Measurements from ENCODE around the gene TCP11L2. TPM values are rescaled to one million over a fixed set of nuclear protein-coding genes. Genes with fewer than 3 reads are reported as not detected.

TCP11L2 gene
- polyA plus RNA-seq, 1 experiment: 16.8 TPM

DNA sequence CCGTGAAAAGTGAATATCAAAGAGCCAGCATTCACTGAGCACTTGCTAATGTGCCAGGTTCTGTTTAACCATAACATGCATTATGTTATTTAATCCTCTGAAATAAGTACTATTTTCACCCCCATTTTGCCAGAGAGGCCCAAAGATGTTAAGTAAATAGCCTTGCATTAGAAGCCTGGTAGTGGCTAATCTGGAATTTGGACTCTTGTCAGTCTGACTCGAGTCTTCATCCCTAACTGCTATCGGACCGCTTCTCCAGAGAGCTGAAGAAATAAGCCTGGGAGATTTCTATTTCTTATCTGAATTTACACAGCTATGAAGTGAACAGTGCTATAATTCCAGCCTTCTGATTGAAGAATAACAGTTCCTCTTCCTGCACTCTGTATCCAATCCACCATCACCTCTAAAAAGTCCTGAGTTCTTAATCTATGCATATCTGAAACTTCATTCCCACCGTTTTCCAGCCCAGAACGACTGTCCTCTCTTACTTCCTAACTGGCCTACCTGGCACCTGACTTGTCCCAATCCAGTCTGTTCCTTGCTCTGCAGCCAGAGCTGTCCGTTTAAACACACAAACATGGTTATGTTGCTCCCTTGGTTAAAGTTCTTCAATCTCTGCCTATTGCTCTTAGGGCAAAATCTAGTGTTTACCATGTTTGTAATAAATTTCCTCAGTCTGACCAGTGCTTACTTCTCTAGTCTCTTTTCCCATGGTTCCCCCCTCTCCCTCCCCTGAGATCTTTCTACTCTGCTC, 57.3 kb downstream of the TCP11L2 start:
- ChIA-PET POLR2A (no interaction called here), CTCF (no interaction called here)
- DNase-seq (ENCODE audit: low read depth): no peak
- no peaks in the 10 kb centered on the region for H3K27me3 ChIP-seq (ENCODE audit: control insufficient read depth, insufficient read depth, low read length)
- no peak overlapping the region for H3K4me3 ChIP-seq (ENCODE audit: low read depth, low read length)
- H3K36me3 ChIP-seq (ENCODE audit: control insufficient read depth, insufficient read depth, low read length): no peaks in the 10 kb centered on the region
- TF ChIP-seq, protein P1, sequence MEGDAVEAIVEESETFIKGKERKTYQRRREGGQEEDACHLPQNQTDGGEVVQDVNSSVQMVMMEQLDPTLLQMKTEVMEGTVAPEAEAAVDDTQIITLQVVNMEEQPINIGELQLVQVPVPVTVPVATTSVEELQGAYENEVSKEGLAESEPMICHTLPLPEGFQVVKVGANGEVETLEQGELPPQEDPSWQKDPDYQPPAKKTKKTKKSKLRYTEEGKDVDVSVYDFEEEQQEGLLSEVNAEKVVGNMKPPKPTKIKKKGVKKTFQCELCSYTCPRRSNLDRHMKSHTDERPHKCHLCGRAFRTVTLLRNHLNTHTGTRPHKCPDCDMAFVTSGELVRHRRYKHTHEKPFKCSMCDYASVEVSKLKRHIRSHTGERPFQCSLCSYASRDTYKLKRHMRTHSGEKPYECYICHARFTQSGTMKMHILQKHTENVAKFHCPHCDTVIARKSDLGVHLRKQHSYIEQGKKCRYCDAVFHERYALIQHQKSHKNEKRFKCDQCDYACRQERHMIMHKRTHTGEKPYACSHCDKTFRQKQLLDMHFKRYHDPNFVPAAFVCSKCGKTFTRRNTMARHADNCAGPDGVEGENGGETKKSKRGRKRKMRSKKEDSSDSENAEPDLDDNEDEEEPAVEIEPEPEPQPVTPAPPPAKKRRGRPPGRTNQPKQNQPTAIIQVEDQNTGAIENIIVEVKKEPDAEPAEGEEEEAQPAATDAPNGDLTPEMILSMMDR (IDR thresholded peaks at IDR 0.05; ENCODE audit: insufficient read depth, low read depth, low read length): no peak

DNA sequence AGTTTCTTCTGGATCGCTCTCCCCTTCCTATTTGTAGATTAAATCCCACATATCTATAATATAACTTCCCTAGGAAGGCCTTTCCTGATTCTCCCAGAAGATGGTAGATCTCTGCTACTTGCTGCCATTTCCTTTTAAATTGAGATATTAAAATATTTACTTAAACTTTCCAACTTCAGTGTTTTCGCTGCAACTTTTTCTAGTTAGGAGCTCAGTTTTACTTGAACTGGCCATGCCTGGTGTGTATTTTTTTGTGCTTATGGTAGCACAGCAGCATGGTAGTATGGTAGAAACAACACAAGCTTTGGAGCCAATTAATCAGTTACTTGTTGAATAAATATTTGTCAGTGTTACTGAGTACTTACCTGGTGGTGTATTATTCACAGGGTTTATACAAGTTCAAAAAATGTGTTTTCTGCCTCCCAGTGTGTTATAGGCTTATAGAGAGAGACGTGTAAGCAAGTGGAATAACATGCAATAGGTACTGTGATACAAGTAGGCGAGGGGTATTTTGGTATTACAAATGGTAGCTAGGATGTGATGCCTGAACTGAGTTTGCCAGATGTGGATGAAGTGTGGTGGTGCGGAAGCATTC, 58.0 kb downstream of the TCP11L2 start:
- ChIA-PET CTCF (interaction anchor here (0.6 kb wide), 1 partner anchor 477 kb away, joined by 3 read pairs; no protein-coding TSS in a partner anchor), POLR2A (no interaction called here)
- Histone ChIP-seq H3K4me3 (ENCODE audit: low read depth, low read length) (no peak overlapping the region), H3K27me3 (ENCODE audit: control insufficient read depth, insufficient read depth, low read length) (no peaks in the 10 kb centered on the region), H3K36me3 (ENCODE audit: control insufficient read depth, insufficient read depth, low read length) (no peaks in the 10 kb centered on the region)
- DNase-seq (ENCODE audit: low read depth): no peak
- TF ChIP-seq, protein P1 (IDR thresholded peaks at IDR 0.05; ENCODE audit: insufficient read depth, low read depth, low read length): no peak

DNA sequence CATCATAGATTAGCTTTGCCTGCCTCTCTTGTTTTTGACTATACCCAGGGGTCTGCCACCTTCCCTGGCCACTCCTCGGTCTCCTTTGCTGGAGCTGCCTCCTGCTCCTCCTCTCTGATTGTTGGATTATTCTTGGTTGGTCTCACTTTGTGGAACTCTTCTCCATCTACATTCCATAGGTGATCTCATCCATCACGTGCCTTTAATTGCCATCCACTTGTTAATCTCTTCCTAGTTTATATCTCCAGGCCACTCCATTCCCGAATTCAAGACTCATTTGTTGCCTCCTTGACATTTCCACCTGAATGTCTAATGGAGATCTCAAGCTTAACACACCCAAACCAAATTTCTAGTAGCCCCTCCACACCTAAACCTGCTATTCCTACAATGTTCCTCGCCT, 60.4 kb downstream of the TCP11L2 start:
- CTCF ChIA-PET: interaction anchor here (1.2 to 1.6 kb wide), 3 partner anchors 17 to 566 kb away, joined by 3 read pairs; no protein-coding TSS in a partner anchor
- POLR2A ChIA-PET: no interaction called here
- H3K4me3 ChIP-seq (ENCODE audit: low read depth, low read length): no peak overlapping the region
- TF ChIP-seq, protein P1 (IDR thresholded peaks at IDR 0.05; ENCODE audit: insufficient read depth, low read depth, low read length): no peak
- H3K36me3 ChIP-seq (ENCODE audit: control insufficient read depth, insufficient read depth, low read length): no peaks in the 10 kb centered on the region
- H3K27me3 ChIP-seq (ENCODE audit: control insufficient read depth, insufficient read depth, low read length): no peaks in the 10 kb centered on the region
- DNase-seq (ENCODE audit: low read depth): no peak

DNA sequence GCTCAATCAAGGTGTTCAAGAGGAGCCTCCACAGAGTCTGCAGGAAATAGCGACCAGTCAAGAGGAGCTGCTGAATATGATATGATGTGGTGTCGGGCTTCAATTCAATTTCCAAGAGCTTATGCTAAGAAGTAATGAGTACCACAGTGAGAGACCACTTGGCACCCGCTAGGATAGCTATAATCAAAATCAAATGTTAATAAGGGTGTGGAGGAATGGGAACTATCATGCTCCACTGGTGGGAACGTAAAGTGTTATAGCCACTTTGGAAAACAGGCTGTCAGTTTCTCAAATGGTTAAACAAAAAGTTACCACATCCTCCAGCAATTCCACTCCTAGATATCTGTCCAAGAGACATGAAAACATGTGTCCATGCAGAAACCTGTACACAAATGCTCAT, 61.7 kb downstream of the TCP11L2 start:
- POLR2A ChIA-PET: no interaction called here
- H3K27me3 ChIP-seq (ENCODE audit: control insufficient read depth, insufficient read depth, low read length): no peaks in the 10 kb centered on the region
- no peaks in the 10 kb centered on the region for H3K36me3 ChIP-seq (ENCODE audit: control insufficient read depth, insufficient read depth, low read length)
- no peak overlapping the region for H3K4me3 ChIP-seq (ENCODE audit: low read depth, low read length)
- DNase-seq (ENCODE audit: low read depth): no peak
- CTCF ChIA-PET: interaction anchor here (0.6 to 1.3 kb wide), 3 partner anchors 13 to 555 kb away, joined by 3 to 4 read pairs (median 3); no protein-coding TSS in a partner anchor
- TF ChIP-seq, protein P1 (IDR thresholded peaks at IDR 0.05; ENCODE audit: insufficient read depth, low read depth, low read length): no peak

DNA sequence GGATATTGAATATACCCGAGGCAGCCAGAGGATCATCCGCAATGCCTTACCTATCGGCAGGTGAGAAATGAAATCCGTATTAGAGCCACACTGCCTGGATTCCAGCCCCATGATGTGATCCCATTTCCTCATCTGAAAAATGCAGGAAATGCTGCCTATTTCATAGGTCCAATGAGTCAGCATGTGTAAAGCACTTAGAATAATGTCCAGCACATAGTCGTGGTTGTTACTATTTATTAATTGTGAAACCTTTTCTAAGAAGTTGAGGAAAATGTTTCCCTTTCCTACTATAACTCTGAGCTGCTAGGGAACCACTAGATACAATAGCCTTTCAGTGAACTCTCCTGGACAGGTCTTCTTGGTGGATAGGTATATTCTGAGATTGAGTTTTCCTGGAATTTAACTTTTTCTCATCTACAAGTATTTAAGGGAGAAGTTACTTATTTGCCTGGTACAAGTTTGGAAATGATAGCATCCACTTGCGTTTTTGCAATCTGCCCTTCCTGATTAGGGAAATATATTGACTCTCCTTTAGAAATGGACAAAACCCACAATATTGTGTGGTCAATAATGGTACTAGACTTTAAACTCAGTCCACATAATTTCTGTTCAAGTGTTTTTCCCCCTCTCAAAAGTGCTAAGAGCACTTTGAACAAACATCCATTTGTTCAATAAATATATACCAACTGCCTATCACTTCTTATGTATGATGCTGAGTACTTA, 67.3 kb downstream of the TCP11L2 start:
- Histone ChIP-seq H3K36me3 (ENCODE audit: control insufficient read depth, insufficient read depth, low read length) (no peaks in the 10 kb centered on the region), H3K27me3 (ENCODE audit: control insufficient read depth, insufficient read depth, low read length) (no peaks in the 10 kb centered on the region), H3K4me3 (ENCODE audit: low read depth, low read length) (no peak overlapping the region)
- POLR2A ChIA-PET: interaction anchor here (0.6 kb wide), 1 partner anchor 655 kb away, joined by 4 read pairs; no protein-coding TSS in a partner anchor
- DNase-seq (ENCODE audit: low read depth): peak; percentile 68
- TF ChIP-seq, protein P1 (IDR thresholded peaks at IDR 0.05; ENCODE audit: insufficient read depth, low read depth, low read length): no peak
- CTCF ChIA-PET: interaction anchor here (0.5 to 1.7 kb wide), 2 partner anchors 11 to 722 kb away, joined by 4 to 7 read pairs; no protein-coding TSS in a partner anchor
